MCF 10A (cell line): Measurements from ENCODE around the gene VWA5B1. TPM values are rescaled to one million over a fixed set of nuclear protein-coding genes. Genes with fewer than 3 reads are reported as not detected.

Source experiments
- BruUV-seq: library from RNA; stranded (reverse); fragments of 400-500 nt; replicated peaks from 2 replicates; lab custom pipeline; 2021; lab: Mats Ljungman, UMichigan
- CTCF ChIA-PET: fragments of 300-600 bp; sonication (Branson Sonifier 250); formaldehyde crosslinking; extraction: SDS; loops from one replicate; lab custom pipeline; 2021; ENCODE audit warnings: antibody characterized with exemption, inconsistent platforms; lab: Yijun Ruan, JAX
- POLR2A ChIA-PET: fragments of 300-600, 350-650 bp; sonication (Branson Sonifier 250); formaldehyde crosslinking; extraction: SDS; loops from one replicate; lab custom pipeline; 2020; ENCODE audit warnings: antibody characterized with exemption, inconsistent platforms; lab: Yijun Ruan, JAX
- DNase-seq: peaks from one replicate; pipeline ENCODE4 v3.0.0-alpha.2; 2018; ENCODE audit not compliant: unreplicated experiment
- H3K27ac Mint-ChIP-seq: one replicate; pipeline ENCODE4 v1.8.0; 2022; ENCODE audit warnings: mild to moderate bottlenecking, low read depth, mixed read lengths; ENCODE audit not compliant: unreplicated experiment
- H3K27me3 Mint-ChIP-seq: one replicate; pipeline ENCODE4 v1.8.0; 2022; ENCODE audit warnings: mixed read lengths; ENCODE audit not compliant: insufficient read depth, unreplicated experiment
- H3K36me3 Mint-ChIP-seq: one replicate; pipeline ENCODE4 v1.8.0; 2022; ENCODE audit warnings: mild to moderate bottlenecking, moderate library complexity, mixed read lengths; ENCODE audit not compliant: insufficient read depth, unreplicated experiment
- H3K4me1 Mint-ChIP-seq: one replicate; pipeline ENCODE4 v1.8.0; 2022; ENCODE audit warnings: mixed read lengths; ENCODE audit not compliant: insufficient read depth, unreplicated experiment
- H3K4me3 Mint-ChIP-seq: one replicate; pipeline ENCODE4 v1.8.0; 2022; ENCODE audit warnings: mild to moderate bottlenecking, moderate library complexity, mixed read lengths; ENCODE audit not compliant: unreplicated experiment
- H3K9me3 Mint-ChIP-seq: one replicate; pipeline ENCODE4 v1.8.0; 2022; ENCODE audit warnings: mixed read lengths; ENCODE audit not compliant: unreplicated experiment
- CTCF ChIP-seq: fragments of 200-600 bp; IDR thresholded peaks from one replicate; pipeline ENCODE4 v1.8.0; 2022; ENCODE audit warnings: antibody characterized with exemption, mild to moderate bottlenecking; ENCODE audit not compliant: unreplicated experiment
- intact Hi-C: fragments of 100-400 bp; cut with micrococcal nuclease; formaldehyde crosslinking; loops from 2 replicates; pipeline ENCODE4 v1.14.1; 2022
- total RNA-seq: library from RNA; stranded (reverse); gene quantifications from 2 replicates; pipeline ENCODE4 v1.2.3, GENCODE V29; 2022

Gene VWA5B1
- total RNA-seq, 1 experiment from 2014 or later: not detected

- no peak overlapping the region for H3K27ac Mint-ChIP-seq
- peaks cover 3% of the 10 kb centered on the region for H3K27me3 Mint-ChIP-seq
- ChIA-PET CTCF (interaction anchor here (0.5 to 0.8 kb wide), 2 partner anchors 12 to 139 kb away, joined by 3 to 6 read pairs; no protein-coding TSS in a partner anchor), POLR2A (no interaction called here)
- BruUV-seq: no TSS peak
- no peak for DNase-seq
- no peaks in the 10 kb centered on the region for H3K4me1 Mint-ChIP-seq
- H3K9me3 Mint-ChIP-seq: no peaks in the 10 kb centered on the region
- H3K36me3 Mint-ChIP-seq: no peaks in the 10 kb centered on the region
- no peak overlapping the region for H3K4me3 Mint-ChIP-seq
- no peak for TF ChIP-seq CTCF
- intact Hi-C loops: no loop called here
Observed at GRCh38 chr1:20336105-20336605, 45.5 kb downstream of the VWA5B1 start.

GRCh38 chr1:20337581-20337980, 46.9 kb downstream of the VWA5B1 start:
- Mint-ChIP-seq H3K36me3 (no peaks in the 10 kb centered on the region), H3K9me3 (no peaks in the 10 kb centered on the region), H3K4me3 (no peak overlapping the region), H3K27me3 (no peaks in the 10 kb centered on the region), H3K27ac (no peak overlapping the region), H3K4me1 (no peaks in the 10 kb centered on the region)
- DNase-seq: no peak
- intact Hi-C loops: no loop called here
- CTCF ChIA-PET: no interaction called here
- POLR2A ChIA-PET: no interaction called here
- BruUV-seq: no TSS peak
- no peak for TF ChIP-seq CTCF

GRCh38 chr1:20339811-20340457, 49.3 kb downstream of the VWA5B1 start:
- no TSS peak for BruUV-seq
- no peak overlapping the region for H3K4me3 Mint-ChIP-seq
- H3K36me3 Mint-ChIP-seq: no peaks in the 10 kb centered on the region
- intact Hi-C loops: no loop called here
- ChIA-PET POLR2A (interaction anchor here (0.7 kb wide), 1 partner anchor 139 kb away, joined by 4 read pairs; no protein-coding TSS in a partner anchor), CTCF (interaction anchor here (0.7 kb wide), 1 partner anchor 73 kb away, joined by 3 read pairs; no protein-coding TSS in a partner anchor)
- no peak for DNase-seq
- H3K4me1 Mint-ChIP-seq: no peaks in the 10 kb centered on the region
- no peak for TF ChIP-seq CTCF
- H3K27me3 Mint-ChIP-seq: no peaks in the 10 kb centered on the region
- no peaks in the 10 kb centered on the region for H3K9me3 Mint-ChIP-seq
- no peak overlapping the region for H3K27ac Mint-ChIP-seq

- Mint-ChIP-seq H3K36me3 (no peaks in the 10 kb centered on the region), H3K27me3 (no peaks in the 10 kb centered on the region), H3K27ac (no peak overlapping the region), H3K4me1 (no peaks in the 10 kb centered on the region), H3K4me3 (no peak overlapping the region), H3K9me3 (no peaks in the 10 kb centered on the region)
- ChIA-PET CTCF (interaction anchor here (0.6 kb wide), 1 partner anchor 270 kb away, joined by 4 read pairs; no protein-coding TSS in a partner anchor), POLR2A (no interaction called here)
- no peak for DNase-seq
- intact Hi-C loops: no loop called here
- TF ChIP-seq CTCF: no peak
- BruUV-seq: no TSS peak
Observed at GRCh38 chr1:20342294-20343148, 51.8 kb downstream of the VWA5B1 start.
